ENCODE measurements around the gene EPB41L4A. TPM values are rescaled to one million over a fixed set of nuclear protein-coding genes. Genes with fewer than 3 reads are reported as not detected.
"Not testable (repeated sequence)": the region's sequence is repeated elsewhere in the genome, so short reads cannot be mapped to it uniquely, and the experiment has no call there.

EPB41L4A gene
- total and polyA plus RNA-seq, 12 donors = 4.2 to 26.3 (median 9.5) TPM

- Histone ChIP-seq H3K9me3 (replicated peaks in 1 of 3) (no peaks in the 10 kb centered on the region), H3K27ac (peak overlapping the region in 1 of 5 donors; percentile 22), H3K27me3 (no peaks in the 10 kb centered on the region), H3K36me3 (replicated peaks in 1 of 2) (no peaks in the 10 kb centered on the region), H3K4me1 (replicated peaks in 1 of 2) (no peaks in the 10 kb centered on the region), H3K4me3 (no peak overlapping the region)
- no peak for TF ChIP-seq POLR2A (IDR thresholded peaks at IDR 0.05)
- TF ChIP-seq, protein P1, sequence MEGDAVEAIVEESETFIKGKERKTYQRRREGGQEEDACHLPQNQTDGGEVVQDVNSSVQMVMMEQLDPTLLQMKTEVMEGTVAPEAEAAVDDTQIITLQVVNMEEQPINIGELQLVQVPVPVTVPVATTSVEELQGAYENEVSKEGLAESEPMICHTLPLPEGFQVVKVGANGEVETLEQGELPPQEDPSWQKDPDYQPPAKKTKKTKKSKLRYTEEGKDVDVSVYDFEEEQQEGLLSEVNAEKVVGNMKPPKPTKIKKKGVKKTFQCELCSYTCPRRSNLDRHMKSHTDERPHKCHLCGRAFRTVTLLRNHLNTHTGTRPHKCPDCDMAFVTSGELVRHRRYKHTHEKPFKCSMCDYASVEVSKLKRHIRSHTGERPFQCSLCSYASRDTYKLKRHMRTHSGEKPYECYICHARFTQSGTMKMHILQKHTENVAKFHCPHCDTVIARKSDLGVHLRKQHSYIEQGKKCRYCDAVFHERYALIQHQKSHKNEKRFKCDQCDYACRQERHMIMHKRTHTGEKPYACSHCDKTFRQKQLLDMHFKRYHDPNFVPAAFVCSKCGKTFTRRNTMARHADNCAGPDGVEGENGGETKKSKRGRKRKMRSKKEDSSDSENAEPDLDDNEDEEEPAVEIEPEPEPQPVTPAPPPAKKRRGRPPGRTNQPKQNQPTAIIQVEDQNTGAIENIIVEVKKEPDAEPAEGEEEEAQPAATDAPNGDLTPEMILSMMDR (IDR thresholded peaks at IDR 0.05) = no peak
- intact Hi-C loops (cut with DNase I) = no loop called here
- peak in 3 of 7 donors; percentile 14 to 26 (median 22) for DNase-seq
- 77 to 89% (median 86%) methylated on average over 4 of the region's 4 CpGs for WGBS, 4 donors
These were observed 51.7 kb downstream of the EPB41L4A start for GRCh38 chr5:112367400-112367799.

DNA sequence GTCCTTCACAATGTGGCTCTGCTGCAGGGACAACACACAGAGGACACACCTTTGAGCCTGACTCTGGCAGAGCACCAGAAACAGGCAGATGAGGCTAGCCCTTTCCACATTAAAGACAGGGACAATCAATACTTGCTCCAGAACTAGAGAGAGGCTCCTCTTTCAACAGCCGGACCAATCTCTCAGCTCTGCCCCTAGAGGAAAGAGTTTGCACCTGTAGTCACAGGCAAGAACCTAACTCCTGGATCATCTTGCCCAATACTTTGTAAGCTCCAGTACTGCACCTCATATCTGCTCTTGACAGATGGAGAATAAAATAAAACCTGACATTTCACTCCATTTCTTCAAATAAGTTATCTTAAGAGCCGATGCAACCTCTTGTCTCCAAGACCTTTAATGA lies 52.1 kb downstream of the EPB41L4A start:
- Histone ChIP-seq H3K27ac (no peak overlapping the region), H3K4me3 (no peak overlapping the region), H3K9me3 (replicated peaks in 1 of 3) (no peaks in the 10 kb centered on the region), H3K4me1 (replicated peaks in 1 of 2) (no peaks in the 10 kb centered on the region), H3K27me3 (no peaks in the 10 kb centered on the region), H3K36me3 (replicated peaks in 1 of 2) (no peaks in the 10 kb centered on the region)
- DNase-seq = no peak
- TF ChIP-seq, protein P1 (IDR thresholded peaks at IDR 0.05) = no peak
- no peak for TF ChIP-seq POLR2A (IDR thresholded peaks at IDR 0.05)
- intact Hi-C loops (cut with DNase I) = no loop called here
- 55 to 82% (median 66%) methylated on average over 2 of the region's 2 CpGs for WGBS, 4 donors

GRCh38 chr5:112360740-112361139 lies 58.3 kb downstream of the EPB41L4A start:
- H3K4me3 ChIP-seq; H3K4me1 ChIP-seq (replicated peaks in 1 of 2); DNase-seq; H3K9me3 ChIP-seq (replicated peaks in 1 of 3); H3K27me3 ChIP-seq; intact Hi-C loops (cut with DNase I); H3K36me3 ChIP-seq (replicated peaks in 1 of 2); H3K27ac ChIP-seq: not testable (repeated sequence)
- 77 to 90% (median 86%) methylated on average over 8 to 26 of the region's 26 CpGs for whole genome bisulfite sequencing, 4 donors

- H3K27me3 ChIP-seq = no peaks in the 10 kb centered on the region
- H3K4me1 ChIP-seq (replicated peaks in 1 of 2) = peaks cover 0 to 6% of the 10 kb centered on the region in 2 donors
- no peak overlapping the region for H3K27ac ChIP-seq
- intact Hi-C loops (cut with DNase I) = no loop called here
- TF ChIP-seq POLR2A (IDR thresholded peaks at IDR 0.05) = no peak
- TF ChIP-seq, protein P1 (IDR thresholded peaks at IDR 0.05) = no peak
- no peaks in the 10 kb centered on the region for H3K36me3 ChIP-seq (replicated peaks in 1 of 2)
- DNase-seq = no peak
- H3K9me3 ChIP-seq (replicated peaks in 1 of 3) = no peaks in the 10 kb centered on the region
- H3K4me3 ChIP-seq = no peak overlapping the region
- 86 to 96% (median 92%) methylated on average over 3 of the region's 3 CpGs for WGBS, 4 donors
These were observed 62.7 kb downstream of the EPB41L4A start for GRCh38 chr5:112356178-112356956.

Data from adrenal gland (tissue), 12 donors.